ENCODE data around the gene UBASH3B.
"Not testable (repeated sequence)": the region's sequence is repeated elsewhere in the genome, so short reads cannot be mapped to it uniquely, and the experiment has no call there.

UBASH3B gene

DNA sequence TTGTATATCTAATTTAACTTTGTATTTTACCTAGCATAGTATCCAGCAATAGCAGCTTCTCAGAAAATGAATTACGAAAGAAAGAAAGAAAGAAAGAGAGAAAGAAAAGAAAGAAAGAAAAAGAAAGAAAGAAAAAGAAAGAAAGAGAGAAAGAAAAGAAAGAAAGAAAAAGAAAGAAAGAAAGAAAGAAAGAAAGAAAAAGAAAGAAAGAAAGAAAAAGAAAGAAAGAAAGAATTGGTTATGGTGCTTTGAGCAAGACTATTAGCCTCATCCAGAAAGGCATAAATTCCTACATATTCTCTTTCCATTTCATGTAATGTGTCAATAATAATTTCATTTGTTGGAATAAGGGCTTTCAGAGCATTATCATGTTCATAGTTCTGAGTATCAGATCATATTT is 207.6 kb downstream of the UBASH3B start:
- not testable (repeated sequence) for DNase-seq

DNA sequence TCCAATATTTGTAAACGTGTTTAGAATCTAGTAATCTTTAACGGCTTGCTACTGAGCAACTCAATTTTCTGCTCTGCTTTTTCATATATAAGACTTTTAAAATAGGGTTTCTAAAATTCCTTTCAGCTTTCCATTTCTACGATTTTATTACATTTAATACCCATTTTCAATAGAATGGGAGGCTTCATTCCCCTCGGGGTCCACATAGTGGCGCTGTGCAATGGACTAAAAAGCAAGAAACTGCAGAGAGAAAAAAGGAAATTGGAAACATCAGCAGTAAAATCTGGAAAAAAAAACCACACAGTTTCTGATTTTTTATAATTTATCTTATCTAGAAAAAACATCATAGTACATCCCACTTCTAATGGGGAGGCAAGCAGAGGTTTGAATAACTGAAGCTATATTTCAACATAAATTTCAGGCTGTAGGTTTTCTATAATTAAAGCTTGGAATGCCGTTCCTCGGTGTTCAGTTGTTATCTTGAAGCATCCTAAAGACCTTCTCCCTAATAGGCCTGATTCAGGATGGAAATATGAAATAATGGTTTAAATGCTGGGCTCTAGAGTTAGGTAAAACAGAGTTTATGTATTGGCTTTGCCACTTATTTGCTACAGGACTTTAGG is 208.3 kb downstream of the UBASH3B start:
- peak; percentile 28 to 72 (median 43) for DNase-seq
